Neural cell (in vitro differentiated cells): ENCODE data around the gene CAV2. TPM values are rescaled to one million over a fixed set of nuclear protein-coding genes. Genes with fewer than 3 reads are reported as not detected.

Experiments
- H2AFZ ChIP-seq: fragments of 200-600, 300-800 bp; sonication (generic), shearing (Covaris generic); 2 replicates; pipeline ENCODE4 v1.6.0; 2014; ENCODE audit warnings: low read depth, mild to moderate bottlenecking, antibody characterized with exemption, low read length, moderate library complexity
- H3F3A ChIP-seq: fragments of 200-600 bp; shearing (Covaris generic); 2 replicates; pipeline ENCODE4 v1.6.1; 2016; ENCODE audit warnings: mild to moderate bottlenecking, moderate library complexity, mixed read lengths, antibody characterized with exemption, low read length; ENCODE audit not compliant: insufficient read depth, poor library complexity, severe bottlenecking
- H3K27ac ChIP-seq: fragments of 200-600, 300-800 bp; sonication (generic), shearing (Covaris generic); 2 replicates; pipeline ENCODE4 v1.5.1; 2014; ENCODE audit warnings: mild to moderate bottlenecking, low read length, moderate library complexity
- H3K27me3 ChIP-seq: fragments of 300-800, 200-600 bp; sonication (generic), shearing (Covaris generic); 2 replicates; pipeline ENCODE4 v1.6.0; 2014; ENCODE audit warnings: mild to moderate bottlenecking, low read depth, low read length, moderate library complexity; ENCODE audit not compliant: insufficient read depth
- H3K36me3 ChIP-seq: fragments of 300-800, 200-600 bp; sonication (generic), shearing (Covaris generic); 2 replicates; pipeline ENCODE4 v1.5.1; 2014; ENCODE audit warnings: mild to moderate bottlenecking, antibody characterized with exemption, low read length, moderate library complexity; ENCODE audit not compliant: insufficient read depth
- H3K4me2 ChIP-seq: fragments of 300-800, 200-600 bp; sonication (generic), shearing (Covaris generic); 2 replicates; pipeline ENCODE4 v1.6.0; 2014; ENCODE audit warnings: mild to moderate bottlenecking, low read length
- H3K4me3 ChIP-seq: fragments of 300-800, 200-600 bp; sonication (generic), shearing (Covaris generic); 2 replicates; pipeline ENCODE4 v1.5.1; 2014; ENCODE audit warnings: mild to moderate bottlenecking, low read length, moderate library complexity
- H3K79me2 ChIP-seq: fragments of 200-600 bp; shearing (Covaris generic); replicated peaks from 2 replicates; pipeline ENCODE4 v1.6.0; 2014; ENCODE audit warnings: mild to moderate bottlenecking, low read length, moderate library complexity; ENCODE audit not compliant: insufficient read depth
- H3K9ac ChIP-seq: fragments of 300-800, 200-600 bp; sonication (generic), shearing (Covaris generic); 2 replicates; pipeline ENCODE4 v1.6.1; 2016; ENCODE audit warnings: mild to moderate bottlenecking, low read length, mixed read lengths
- H3K9me2 ChIP-seq: fragments of 200-600 bp; shearing (Covaris generic); 2 replicates; pipeline ENCODE4 v1.6.1; 2016; ENCODE audit warnings: mild to moderate bottlenecking, low read length, mixed read lengths; ENCODE audit not compliant: insufficient read depth
- H3K9me3 ChIP-seq: fragments of 200-600, 300-800 bp; sonication (generic), shearing (Covaris generic); 2 replicates; pipeline ENCODE4 v1.6.1; 2016; ENCODE audit warnings: mild to moderate bottlenecking, mixed run types, low read length, moderate library complexity, mixed read lengths
- H4K20me1 ChIP-seq: fragments of 200-600 bp; shearing (Covaris generic); 2 replicates; pipeline ENCODE4 v1.6.1; 2016; ENCODE audit warnings: mild to moderate bottlenecking, mixed run types; ENCODE audit not compliant: insufficient read depth
- CTCF ChIP-seq: fragments of 450-650 bp; IDR thresholded peaks from 2 replicates; pipeline ENCODE4 v1.5.1; 2014; ENCODE audit warnings: antibody characterized with exemption, mild to moderate bottlenecking, moderate library complexity; ENCODE audit not compliant: poor library complexity, severe bottlenecking
- EP300 ChIP-seq: fragments of 450-650 bp; conservative IDR thresholded peaks from 2 replicates; pipeline ENCODE4 v1.6.1; 2014; ENCODE audit warnings: antibody characterized with exemption, mild to moderate bottlenecking, moderate library complexity; ENCODE audit not compliant: poor library complexity, severe bottlenecking
- EZH2 ChIP-seq: fragments of 200-600, 300-800 bp; shearing (Covaris generic), sonication (generic); IDR thresholded peaks from 2 replicates; pipeline ENCODE4 v1.6.1; 2014; ENCODE audit warnings: antibody characterized with exemption, low read length, borderline replicate concordance, mild to moderate bottlenecking; ENCODE audit not compliant: insufficient read depth, poor library complexity, severe bottlenecking
- MXI1 ChIP-seq: fragments of 450-650 bp; conservative IDR thresholded peaks from 2 replicates; pipeline ENCODE4 v1.6.1; 2014; ENCODE audit warnings: antibody characterized with exemption, mild to moderate bottlenecking; ENCODE audit not compliant: poor library complexity, severe bottlenecking
- POLR2AphosphoS5 ChIP-seq: IDR thresholded peaks from 2 replicates; pipeline ENCODE4 v1.6.1; 2012
- RAD21 ChIP-seq: fragments of 450-650 bp; conservative IDR thresholded peaks from 2 replicates; pipeline ENCODE4 v1.6.1; 2014; ENCODE audit warnings: antibody characterized with exemption, mild to moderate bottlenecking, moderate library complexity
- REST ChIP-seq: IDR thresholded peaks from 2 replicates; pipeline ENCODE4 v1.6.1; 2012; ENCODE audit warnings: borderline replicate concordance
- SMC3 ChIP-seq: fragments of 450-650 bp; conservative IDR thresholded peaks from 2 replicates; pipeline ENCODE4 v1.6.1; 2014; ENCODE audit warnings: antibody characterized with exemption, mild to moderate bottlenecking, moderate library complexity; ENCODE audit not compliant: poor library complexity
- TAF1 ChIP-seq: IDR thresholded peaks from 2 replicates; pipeline ENCODE4 v1.6.1; 2012; ENCODE audit warnings: low read depth
- polyA plus RNA-seq: library from polyadenylated mRNA; depleted of rRNA; stranded (reverse); fragments of >200 nt; gene quantifications from 2 replicates; pipeline ENCODE4 v1.2.3, GENCODE V29; 2014

The CAV2 gene
- polyA plus RNA-seq, 1 donor from 2014 or later: not detected

GRCh38 chr7:116463956-116464355 is 35.6 kb upstream of the CAV2 start:
- Histone ChIP-seq H3K4me2 (no peak overlapping the region), H4K20me1 (no peaks in the 10 kb centered on the region), H3K27me3 (no peaks in the 10 kb centered on the region), H3K4me3 (no peak overlapping the region), H3K36me3 (no peaks in the 10 kb centered on the region), H3K9me3 (no peaks in the 10 kb centered on the region), H3F3A (no peaks in the 10 kb centered on the region), H3K9ac (no peak overlapping the region), H3K27ac (no peak overlapping the region), H3K79me2 (no peaks in the 10 kb centered on the region), H2AFZ (no peak overlapping the region), H3K9me2 (no peaks in the 10 kb centered on the region)
- no peak for TF ChIP-seq CTCF
- TF ChIP-seq REST: no peak
- no peak for TF ChIP-seq TAF1
- TF ChIP-seq EP300: no peak
- TF ChIP-seq RAD21: no peak
- no peak for TF ChIP-seq MXI1
- no peak for TF ChIP-seq POLR2AphosphoS5
- no peak for TF ChIP-seq SMC3

- H4K20me1 ChIP-seq: no peaks in the 10 kb centered on the region
- H3K9me2 ChIP-seq: no peaks in the 10 kb centered on the region
- H3K79me2 ChIP-seq: no peaks in the 10 kb centered on the region
- no peak overlapping the region for H3K9ac ChIP-seq
- H3K27ac ChIP-seq: no peak overlapping the region
- no peak overlapping the region for H3K4me2 ChIP-seq
- H3K36me3 ChIP-seq: no peaks in the 10 kb centered on the region
- no peak overlapping the region for H2AFZ ChIP-seq
- H3K9me3 ChIP-seq: no peaks in the 10 kb centered on the region
- TF ChIP-seq MXI1 (no peak), TAF1 (no peak), REST (no peak), POLR2AphosphoS5 (no peak), EP300 (no peak), CTCF (no peak), SMC3 (no peak), RAD21 (no peak), EZH2 (no peak)
- no peak overlapping the region for H3K4me3 ChIP-seq
- no peaks in the 10 kb centered on the region for H3K27me3 ChIP-seq
- no peaks in the 10 kb centered on the region for H3F3A ChIP-seq
Measured at GRCh38 chr7:116464375-116464774, 35.2 kb upstream of the CAV2 start.
